ENCODE results near the gene FPGS. TPM values are rescaled to one million over a fixed set of nuclear protein-coding genes. Genes with fewer than 3 reads are reported as not detected.
A peak's percentile ranks its signal among the peaks of the same experiment; 100 is the strongest.

Gene FPGS
- total RNA-seq, 4 donors from 2014 or later: 58.5 to 78.0 (median 62.1) TPM

GRCh38 chr9:127810378-127811187 is 7.9 kb downstream of the FPGS start:
- H3K27me3 ChIP-seq: no peaks in the 10 kb centered on the region
- H3K4me3 ChIP-seq (replicated peaks in 1 of 3): no peak overlapping the region
- H3K9me3 ChIP-seq: no peaks in the 10 kb centered on the region
- no peak overlapping the region for H3K27ac ChIP-seq
- no peak for DNase-seq
- 96 to 97% methylated on average over 9 of the region's 10 CpGs for WGBS, 2 donors
- no peak for TF ChIP-seq POLR2A (IDR thresholded peaks at IDR 0.05)
- TF ChIP-seq, protein P1, sequence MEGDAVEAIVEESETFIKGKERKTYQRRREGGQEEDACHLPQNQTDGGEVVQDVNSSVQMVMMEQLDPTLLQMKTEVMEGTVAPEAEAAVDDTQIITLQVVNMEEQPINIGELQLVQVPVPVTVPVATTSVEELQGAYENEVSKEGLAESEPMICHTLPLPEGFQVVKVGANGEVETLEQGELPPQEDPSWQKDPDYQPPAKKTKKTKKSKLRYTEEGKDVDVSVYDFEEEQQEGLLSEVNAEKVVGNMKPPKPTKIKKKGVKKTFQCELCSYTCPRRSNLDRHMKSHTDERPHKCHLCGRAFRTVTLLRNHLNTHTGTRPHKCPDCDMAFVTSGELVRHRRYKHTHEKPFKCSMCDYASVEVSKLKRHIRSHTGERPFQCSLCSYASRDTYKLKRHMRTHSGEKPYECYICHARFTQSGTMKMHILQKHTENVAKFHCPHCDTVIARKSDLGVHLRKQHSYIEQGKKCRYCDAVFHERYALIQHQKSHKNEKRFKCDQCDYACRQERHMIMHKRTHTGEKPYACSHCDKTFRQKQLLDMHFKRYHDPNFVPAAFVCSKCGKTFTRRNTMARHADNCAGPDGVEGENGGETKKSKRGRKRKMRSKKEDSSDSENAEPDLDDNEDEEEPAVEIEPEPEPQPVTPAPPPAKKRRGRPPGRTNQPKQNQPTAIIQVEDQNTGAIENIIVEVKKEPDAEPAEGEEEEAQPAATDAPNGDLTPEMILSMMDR (IDR thresholded peaks at IDR 0.05): no peak
- intact Hi-C loops (cut with DNase I): no loop called here
- no peaks in the 10 kb centered on the region for H3K4me1 ChIP-seq
- H3K36me3 ChIP-seq: peaks cover 43 to 53% of the 10 kb centered on the region in 2 donors

GRCh38 chr9:127812011-127812410 is 9.3 kb downstream of the FPGS start:
- TF ChIP-seq, protein P1 (IDR thresholded peaks at IDR 0.05): no peak
- no peak for TF ChIP-seq POLR2A (IDR thresholded peaks at IDR 0.05)
- Histone ChIP-seq H3K4me1 (no peaks in the 10 kb centered on the region), H3K9me3 (no peaks in the 10 kb centered on the region), H3K36me3 (peaks cover 51 to 54% of the 10 kb centered on the region in 2 donors), H3K4me3 (replicated peaks in 1 of 3) (no peak overlapping the region), H3K27ac (no peak overlapping the region), H3K27me3 (no peaks in the 10 kb centered on the region)
- DNase-seq: no peak
- intact Hi-C loops (cut with DNase I): no loop called here
- WGBS, 2 donors: 94 to 95% methylated on average over 6 of the region's 6 CpGs

DNA sequence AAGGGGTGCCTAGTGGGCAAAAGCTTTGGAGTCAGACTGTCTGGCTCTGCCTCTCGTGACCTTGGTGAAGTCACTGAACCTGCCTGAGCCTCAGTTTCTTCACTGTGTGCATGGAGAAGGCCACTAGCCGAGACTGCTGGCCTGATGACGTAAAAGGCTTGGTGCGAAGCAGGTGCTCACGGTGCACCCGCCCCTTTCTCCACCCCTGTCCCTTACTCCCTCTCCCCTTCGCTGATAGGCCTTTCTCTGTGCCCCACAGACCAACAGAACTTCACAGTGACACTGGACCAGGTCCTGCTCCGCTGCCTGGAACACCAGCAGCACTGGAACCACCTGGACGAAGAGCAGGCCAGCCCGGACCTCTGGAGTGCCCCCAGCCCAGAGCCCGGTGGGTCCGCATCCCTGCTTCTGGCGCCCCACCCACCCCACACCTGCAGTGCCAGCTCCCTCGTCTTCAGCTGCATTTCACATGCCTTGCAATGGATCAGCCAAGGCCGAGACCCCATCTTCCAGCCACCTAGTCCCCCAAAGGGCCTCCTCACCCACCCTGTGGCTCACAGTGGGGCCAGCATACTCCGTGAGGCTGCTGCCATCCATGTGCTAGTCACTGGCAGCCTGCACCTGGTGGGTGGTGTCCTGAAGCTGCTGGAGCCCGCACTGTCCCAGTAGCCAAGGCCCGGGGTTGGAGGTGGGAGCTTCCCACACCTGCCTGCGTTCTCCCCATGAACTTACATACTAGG is 10.4 kb downstream of the FPGS start:
- H3K9me3 ChIP-seq: no peaks in the 10 kb centered on the region
- peaks cover 47 to 50% of the 10 kb centered on the region in 2 donors for H3K36me3 ChIP-seq
- WGBS, 2 donors: 90 to 93% methylated on average over 13 to 18 of the region's 19 CpGs
- no peak for DNase-seq
- no peak for TF ChIP-seq POLR2A (IDR thresholded peaks at IDR 0.05)
- TF ChIP-seq, protein P1 (IDR thresholded peaks at IDR 0.05): no peak
- intact Hi-C loops (cut with DNase I): no loop called here
- no peaks in the 10 kb centered on the region for H3K27me3 ChIP-seq
- H3K4me1 ChIP-seq: no peaks in the 10 kb centered on the region
- H3K4me3 ChIP-seq (replicated peaks in 1 of 3): no peak overlapping the region
- peak overlapping the region in 1 of 3 donors; percentile 12 for H3K27ac ChIP-seq

DNA sequence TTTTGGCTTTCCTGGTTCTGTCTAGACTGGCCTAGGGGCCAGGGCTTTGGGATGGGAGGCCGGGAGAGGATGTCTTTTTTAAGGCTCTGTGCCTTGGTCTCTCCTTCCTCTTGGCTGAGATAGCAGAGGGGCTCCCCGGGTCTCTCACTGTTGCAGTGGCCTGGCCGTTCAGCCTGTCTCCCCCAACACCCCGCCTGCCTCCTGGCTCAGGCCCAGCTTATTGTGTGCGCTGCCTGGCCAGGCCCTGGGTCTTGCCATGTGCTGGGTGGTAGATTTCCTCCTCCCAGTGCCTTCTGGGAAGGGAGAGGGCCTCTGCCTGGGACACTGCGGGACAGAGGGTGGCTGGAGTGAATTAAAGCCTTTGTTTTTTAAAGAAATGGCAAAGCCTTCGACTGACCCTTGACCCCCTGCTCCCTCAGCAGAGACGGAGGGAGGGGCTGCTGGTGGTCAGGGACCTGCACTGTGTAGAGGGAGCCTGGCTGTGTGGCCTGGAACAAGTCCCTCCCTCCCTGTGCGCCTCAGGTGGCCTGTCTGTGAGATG is 11.1 kb downstream of the FPGS start:
- H3K27ac ChIP-seq: peak overlapping the region in 1 of 3 donors; percentile 12
- peaks cover 44 to 50% of the 10 kb centered on the region in 2 donors for H3K36me3 ChIP-seq
- H3K9me3 ChIP-seq: no peaks in the 10 kb centered on the region
- intact Hi-C loops (cut with DNase I): no loop called here
- no peak for TF ChIP-seq POLR2A (IDR thresholded peaks at IDR 0.05)
- TF ChIP-seq, protein P1 (IDR thresholded peaks at IDR 0.05): no peak
- H3K4me1 ChIP-seq: no peaks in the 10 kb centered on the region
- H3K27me3 ChIP-seq: no peaks in the 10 kb centered on the region
- no peak for DNase-seq
- 69 to 84% methylated on average over 6 to 9 of the region's 9 CpGs for WGBS, 2 donors
- H3K4me3 ChIP-seq (replicated peaks in 1 of 3): no peak overlapping the region
